Measurements from ENCODE around the gene GNA12. TPM values are rescaled to one million over a fixed set of nuclear protein-coding genes. Genes with fewer than 3 reads are reported as not detected.

Gene GNA12
- total RNA-seq, 1 donor from 2014 or later, result 34.7 TPM

DNA sequence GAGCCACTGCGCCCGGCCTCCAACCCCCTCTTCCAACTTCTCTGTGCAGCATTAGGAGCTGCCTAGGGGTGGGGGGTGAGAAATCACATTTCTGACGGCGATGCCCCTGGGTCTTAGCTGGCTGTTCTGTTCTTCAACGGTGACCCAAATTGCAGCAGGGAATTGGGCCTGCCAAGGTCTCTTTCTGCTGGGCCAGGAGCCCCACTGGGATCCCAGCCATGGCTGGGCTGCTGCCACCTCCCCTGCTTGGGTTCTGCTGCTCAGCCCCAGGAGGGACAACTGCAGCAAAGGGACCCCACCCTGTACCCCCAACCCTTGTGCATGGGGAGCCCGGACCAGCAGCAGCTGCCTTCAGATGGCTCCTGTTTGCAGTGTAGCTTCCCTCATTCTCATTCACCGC lies 43.7 kb upstream of the GNA12 start:
- Histone ChIP-seq H3K4me3 (no peak overlapping the region), H4K20me1 (ENCODE audit: low read depth) (no peaks in the 10 kb centered on the region), H3K79me2 (ENCODE audit: low read depth) (no peaks in the 10 kb centered on the region), H2AFZ (replicated peaks) (no peak overlapping the region), H3K36me3 (no peaks in the 10 kb centered on the region), H3F3A (ENCODE audit: low read depth) (no peaks in the 10 kb centered on the region), H3K4me1 (peaks cover 4% of the 10 kb centered on the region), H3K9me3 (ENCODE audit: low read depth) (no peaks in the 10 kb centered on the region), H3K27me3 (no peaks in the 10 kb centered on the region), H3K4me2 (no peak overlapping the region), H3K9ac (no peak overlapping the region), H3K27ac (no peak overlapping the region)
- Mint-ChIP-seq H3K27ac (no peak overlapping the region), H3K36me3 (no peaks in the 10 kb centered on the region), H3K4me1 (peaks cover 23% of the 10 kb centered on the region), H3K9me3 (no peaks in the 10 kb centered on the region), H3K27me3 (ENCODE audit: insufficient read depth, low read depth) (peaks cover 11% of the 10 kb centered on the region), H3K4me3 (no peak overlapping the region)
- no peak for DNase-seq (ENCODE audit: low spot score)
- TF ChIP-seq, protein P1, sequence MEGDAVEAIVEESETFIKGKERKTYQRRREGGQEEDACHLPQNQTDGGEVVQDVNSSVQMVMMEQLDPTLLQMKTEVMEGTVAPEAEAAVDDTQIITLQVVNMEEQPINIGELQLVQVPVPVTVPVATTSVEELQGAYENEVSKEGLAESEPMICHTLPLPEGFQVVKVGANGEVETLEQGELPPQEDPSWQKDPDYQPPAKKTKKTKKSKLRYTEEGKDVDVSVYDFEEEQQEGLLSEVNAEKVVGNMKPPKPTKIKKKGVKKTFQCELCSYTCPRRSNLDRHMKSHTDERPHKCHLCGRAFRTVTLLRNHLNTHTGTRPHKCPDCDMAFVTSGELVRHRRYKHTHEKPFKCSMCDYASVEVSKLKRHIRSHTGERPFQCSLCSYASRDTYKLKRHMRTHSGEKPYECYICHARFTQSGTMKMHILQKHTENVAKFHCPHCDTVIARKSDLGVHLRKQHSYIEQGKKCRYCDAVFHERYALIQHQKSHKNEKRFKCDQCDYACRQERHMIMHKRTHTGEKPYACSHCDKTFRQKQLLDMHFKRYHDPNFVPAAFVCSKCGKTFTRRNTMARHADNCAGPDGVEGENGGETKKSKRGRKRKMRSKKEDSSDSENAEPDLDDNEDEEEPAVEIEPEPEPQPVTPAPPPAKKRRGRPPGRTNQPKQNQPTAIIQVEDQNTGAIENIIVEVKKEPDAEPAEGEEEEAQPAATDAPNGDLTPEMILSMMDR (IDR thresholded peaks at IDR 0.05), result no peak
- TF ChIP-seq EZH2phosphoT487 (IDR thresholded peaks at IDR 0.05) (no peak), EZH2 (IDR thresholded peaks at IDR 0.05) (no peak)

DNA sequence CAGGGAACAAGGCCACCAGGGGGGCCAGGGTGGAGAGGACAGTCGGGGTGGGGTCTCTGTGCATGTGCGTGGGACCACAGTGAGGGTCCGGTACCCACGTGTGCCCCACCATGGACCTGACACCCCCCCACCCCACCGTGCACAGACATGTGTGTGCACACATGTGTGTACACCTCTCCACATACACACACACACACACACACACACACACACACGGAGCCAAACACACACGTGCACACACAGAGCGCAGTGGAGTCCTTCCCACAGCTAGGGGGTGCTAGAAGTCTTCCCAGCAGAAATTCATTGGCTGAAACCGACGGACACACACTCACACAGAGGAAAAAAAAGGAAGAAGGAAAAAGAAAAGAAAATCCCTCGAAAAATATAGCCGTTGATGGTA lies 42.8 kb upstream of the GNA12 start:
- Histone ChIP-seq H3F3A (ENCODE audit: low read depth) (peaks cover 2% of the 10 kb centered on the region), H3K27me3 (no peaks in the 10 kb centered on the region), H2AFZ (replicated peaks) (peak overlapping the region; percentile 72), H3K27ac (no peak overlapping the region), H3K9me3 (ENCODE audit: low read depth) (no peaks in the 10 kb centered on the region), H3K9ac (no peak overlapping the region), H3K4me1 (peaks cover 10% of the 10 kb centered on the region), H3K36me3 (no peaks in the 10 kb centered on the region), H3K4me3 (no peak overlapping the region), H3K79me2 (ENCODE audit: low read depth) (no peaks in the 10 kb centered on the region), H4K20me1 (ENCODE audit: low read depth) (no peaks in the 10 kb centered on the region), H3K4me2 (no peak overlapping the region)
- peak; percentile 84 for DNase-seq (ENCODE audit: low spot score)
- Mint-ChIP-seq H3K4me1 (peaks cover 22% of the 10 kb centered on the region), H3K27ac (peak overlapping the region; percentile 19), H3K4me3 (no peak overlapping the region), H3K27me3 (ENCODE audit: insufficient read depth, low read depth) (peaks cover 9% of the 10 kb centered on the region), H3K36me3 (no peaks in the 10 kb centered on the region), H3K9me3 (no peaks in the 10 kb centered on the region)
- TF ChIP-seq EZH2 (IDR thresholded peaks at IDR 0.05), result no peak
- no peak for TF ChIP-seq EZH2phosphoT487 (IDR thresholded peaks at IDR 0.05)
- TF ChIP-seq, protein P1 (IDR thresholded peaks at IDR 0.05), result peak; percentile 88

DNA sequence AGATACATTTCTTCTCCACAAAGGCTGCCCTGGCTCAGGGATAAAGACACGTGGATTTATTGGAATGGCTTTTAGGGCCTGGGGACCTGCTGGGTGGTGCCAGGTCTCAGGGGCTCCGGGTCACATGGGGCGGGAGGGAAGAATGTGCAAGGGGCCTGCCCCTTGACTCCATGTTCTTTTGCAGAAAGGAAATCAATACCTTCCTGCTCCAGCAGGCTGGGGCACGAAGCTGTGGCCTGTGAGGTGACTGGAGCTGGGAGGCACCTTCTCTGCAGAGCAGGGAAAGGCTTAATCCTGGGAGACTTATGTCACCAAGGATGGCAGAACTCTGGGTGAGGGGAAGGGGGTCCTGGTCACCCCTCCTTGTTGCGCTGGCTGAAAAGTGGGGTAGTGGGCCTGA lies 42.3 kb upstream of the GNA12 start:
- Histone ChIP-seq H3F3A (ENCODE audit: low read depth) (peaks cover 3% of the 10 kb centered on the region), H3K4me3 (no peak overlapping the region), H3K36me3 (no peaks in the 10 kb centered on the region), H3K27ac (no peak overlapping the region), H2AFZ (replicated peaks) (peak overlapping the region; percentile 72), H3K4me1 (peaks cover 11% of the 10 kb centered on the region), H3K9me3 (ENCODE audit: low read depth) (no peaks in the 10 kb centered on the region), H4K20me1 (ENCODE audit: low read depth) (no peaks in the 10 kb centered on the region), H3K27me3 (no peaks in the 10 kb centered on the region), H3K79me2 (ENCODE audit: low read depth) (no peaks in the 10 kb centered on the region), H3K9ac (no peak overlapping the region), H3K4me2 (no peak overlapping the region)
- Mint-ChIP-seq H3K36me3 (no peaks in the 10 kb centered on the region), H3K4me1 (peaks cover 26% of the 10 kb centered on the region), H3K27me3 (ENCODE audit: insufficient read depth, low read depth) (peaks cover 10% of the 10 kb centered on the region), H3K4me3 (no peak overlapping the region), H3K9me3 (no peaks in the 10 kb centered on the region), H3K27ac (peak overlapping the region; percentile 15)
- TF ChIP-seq, protein P1 (IDR thresholded peaks at IDR 0.05), result no peak
- TF ChIP-seq EZH2phosphoT487 (IDR thresholded peaks at IDR 0.05), result no peak
- no peak for TF ChIP-seq EZH2 (IDR thresholded peaks at IDR 0.05)
- no peak for DNase-seq (ENCODE audit: low spot score)

All from neural progenitor cell (in vitro differentiated cells).